Right cardiac atrium (tissue), 5 donors: Measurements from ENCODE around the gene CPNE4. TPM values are rescaled to one million over a fixed set of nuclear protein-coding genes. Genes with fewer than 3 reads are reported as not detected.

Experiments
- ATAC-seq, 2 donors: fragments of 200-7000 bp; cut with Tn5 transposase; one replicate each; pipeline versions ENCODE4 v1.8.0 to v1.9.1; 2020; ENCODE audit warnings: moderate library complexity in 2 of 2, mild to moderate bottlenecking in 1 of 2
- DNase-seq, 3 donors: peaks; one replicate each; pipeline ENCODE4 v3.0.0-alpha.2; 2020
- H3K27ac ChIP-seq: one replicate; pipeline ENCODE4 v1.5.1; 2013; ENCODE audit warnings: mild to moderate bottlenecking, low read length, control low read depth, moderate library complexity
- H3K27me3 ChIP-seq: one replicate; pipeline ENCODE4 v1.6.1; 2013; ENCODE audit not compliant: control insufficient read depth, insufficient read depth
- H3K4me1 ChIP-seq: one replicate; pipeline ENCODE4 v1.6.1; 2013; ENCODE audit warnings: low read length; ENCODE audit not compliant: control insufficient read depth, insufficient read depth
- H3K4me3 ChIP-seq: one replicate; pipeline ENCODE4 v1.5.1; 2013; ENCODE audit warnings: low read length, control low read depth
- H3K9me3 ChIP-seq: one replicate; pipeline ENCODE4 v1.6.1; 2013; ENCODE audit warnings: low read length; ENCODE audit not compliant: control insufficient read depth
- WGBS: extraction: QIAGEN DNeasy Blood & Tissue Kit; methylation state at CpG from one replicate; pipeline ENCODE4 v1.1.7; 2013; 5-methylcytosine and 5-hydroxymethylcytosine counted together
- intact Hi-C, 4 donors: fragments of 100-400 bp; cut with DNase I; formaldehyde crosslinking; loops; one replicate each; pipeline versions ENCODE4 v1.11.0 to v1.14.0; 2022 to 2023
- polyA plus RNA-seq: library from polyadenylated mRNA; stranded (reverse); fragments of 200-250 nt; gene quantifications from one replicate; pipeline ENCODE4 v1.2.3, GENCODE V29; 2013
- total RNA-seq, 4 donors: library from RNA; stranded (reverse); fragmentation: NEBNext Ultra II Directional; extraction: Animal tissue kit (Norgen Biotek cat#: 25700); gene quantifications; one replicate each; pipeline ENCODE4 v1.2.1, GENCODE V29; 2021
- donor health status: healthy with polysubstance abuse.
- donor health status: DM: no; HTN: yes; CAD: no.
- donor health status: DM: no; HTN: no; CAD: no.
- donor health status: DM: no; HTN: yes; CAD: no; lungs with severe emphysema.
- donor health status: DM: yes; HTN: yes; CAD: no.

The CPNE4 gene
- total and polyA plus RNA-seq, 5 donors: 0.79 to 9.6 (median 2.1) TPM

DNA sequence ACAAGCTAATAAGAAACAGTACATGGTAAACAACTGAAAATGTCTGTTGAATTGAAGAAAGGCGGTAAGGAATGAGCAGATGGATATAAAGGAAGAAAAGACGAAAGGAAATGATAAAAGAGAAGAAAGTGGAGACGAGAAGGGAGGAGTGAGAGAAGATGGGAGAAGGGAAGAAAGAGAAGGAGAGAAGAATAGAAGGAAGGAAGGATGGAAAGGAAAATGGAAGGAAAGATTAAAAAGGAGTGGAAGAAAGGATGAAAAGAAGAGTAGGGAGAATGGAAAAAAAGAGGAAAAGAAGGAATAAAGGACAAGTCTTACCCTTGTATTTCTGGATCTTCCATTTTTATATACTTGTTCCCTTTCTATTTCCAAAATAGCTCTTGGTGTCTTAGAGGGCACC lies 17.7 kb downstream of the CPNE4 start:
- H3K27me3 ChIP-seq: peaks cover 3% of the 10 kb centered on the region
- intact Hi-C loops: no loop called here
- H3K4me3 ChIP-seq: no peak overlapping the region
- no peak for DNase-seq
- no peak for ATAC-seq
- no peaks in the 10 kb centered on the region for H3K9me3 ChIP-seq
- H3K4me1 ChIP-seq: no peaks in the 10 kb centered on the region
- 85% methylated on average over 3 of the region's 3 CpGs for WGBS
- H3K27ac ChIP-seq: no peak overlapping the region

DNA sequence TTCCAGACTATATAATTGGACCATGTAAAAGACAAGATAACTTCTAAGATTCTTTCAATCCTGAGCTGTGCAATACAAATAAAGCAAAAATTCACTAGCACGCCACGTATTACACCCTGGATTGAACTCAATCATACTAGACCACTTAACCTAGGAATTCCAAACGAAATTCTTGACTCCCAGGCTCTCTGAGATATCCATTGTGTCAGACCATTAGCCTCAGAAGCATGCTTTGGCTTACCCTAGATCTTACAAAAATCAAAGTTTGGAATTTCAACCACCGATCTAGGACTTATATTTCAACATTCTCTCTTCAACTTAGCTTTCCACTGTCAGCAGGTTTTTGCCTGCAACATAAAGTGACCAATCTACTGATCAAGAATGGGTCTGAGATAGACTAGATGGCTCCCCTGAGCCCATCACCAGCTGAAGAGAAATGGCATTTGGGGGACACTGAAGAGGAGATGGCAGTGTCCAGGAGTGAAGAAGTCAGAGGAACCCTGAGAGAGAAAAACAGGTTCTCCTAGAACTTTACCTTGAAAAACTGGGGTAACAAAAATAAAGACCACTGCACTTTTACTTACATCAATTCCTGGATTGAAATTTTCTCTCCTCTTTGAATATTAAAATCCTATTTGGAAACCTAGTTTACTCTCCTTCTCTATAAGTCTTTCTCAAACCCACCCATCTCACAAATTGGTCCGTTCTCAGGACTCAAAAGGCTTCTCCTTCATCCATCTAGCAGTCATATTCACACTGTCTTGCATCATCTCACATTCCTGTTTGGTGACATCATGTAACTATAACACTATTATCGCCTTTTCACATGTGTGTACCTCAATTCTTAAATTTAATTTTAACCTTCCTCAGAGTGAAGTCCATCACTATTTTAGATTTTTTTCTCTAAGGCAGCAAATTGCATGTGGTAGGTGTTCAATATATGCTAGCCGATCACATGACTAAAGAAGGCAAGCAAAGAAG lies 18.5 kb downstream of the CPNE4 start:
- Histone ChIP-seq H3K4me3 (no peak overlapping the region), H3K4me1 (no peaks in the 10 kb centered on the region), H3K27me3 (peaks cover 3% of the 10 kb centered on the region), H3K9me3 (no peaks in the 10 kb centered on the region), H3K27ac (no peak overlapping the region)
- intact Hi-C loops: no loop called here
- ATAC-seq: no peak
- no peak for DNase-seq
- WGBS: 70% methylated on average over 7 of the region's 7 CpGs

GRCh38 chr3:132014105-132014504 lies 20.7 kb downstream of the CPNE4 start:
- no peak overlapping the region for H3K27ac ChIP-seq
- intact Hi-C loops: no loop called here
- H3K27me3 ChIP-seq: no peaks in the 10 kb centered on the region
- DNase-seq: no peak
- H3K9me3 ChIP-seq: no peaks in the 10 kb centered on the region
- H3K4me3 ChIP-seq: no peak overlapping the region
- WGBS: 73% methylated on average over 3 of the region's 3 CpGs
- no peaks in the 10 kb centered on the region for H3K4me1 ChIP-seq
- no peak for ATAC-seq

DNA sequence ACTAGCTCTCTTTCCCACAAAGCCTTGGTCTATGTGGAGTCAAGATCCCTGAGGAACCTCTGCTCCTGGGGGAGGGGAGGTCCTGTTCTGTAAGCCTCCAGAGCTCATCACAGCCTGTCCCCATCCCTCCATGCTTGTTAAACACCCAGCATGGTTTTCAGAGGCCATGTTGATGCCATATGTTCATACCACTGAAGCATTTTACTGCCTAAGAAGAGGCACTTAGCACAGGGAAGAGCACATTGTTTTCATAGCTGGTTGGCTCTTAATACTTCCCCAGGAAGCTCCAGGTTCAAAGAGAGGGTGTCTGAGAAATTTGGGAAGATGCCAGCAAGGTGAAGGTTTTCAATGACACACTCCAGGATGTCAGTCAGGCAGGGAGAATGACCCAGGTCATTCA lies 25.6 kb downstream of the CPNE4 start:
- Histone ChIP-seq H3K27ac (no peak overlapping the region), H3K4me3 (no peak overlapping the region), H3K4me1 (no peaks in the 10 kb centered on the region), H3K27me3 (no peaks in the 10 kb centered on the region), H3K9me3 (no peaks in the 10 kb centered on the region)
- DNase-seq: no peak
- intact Hi-C loops: no loop called here
- no peak for ATAC-seq

DNA sequence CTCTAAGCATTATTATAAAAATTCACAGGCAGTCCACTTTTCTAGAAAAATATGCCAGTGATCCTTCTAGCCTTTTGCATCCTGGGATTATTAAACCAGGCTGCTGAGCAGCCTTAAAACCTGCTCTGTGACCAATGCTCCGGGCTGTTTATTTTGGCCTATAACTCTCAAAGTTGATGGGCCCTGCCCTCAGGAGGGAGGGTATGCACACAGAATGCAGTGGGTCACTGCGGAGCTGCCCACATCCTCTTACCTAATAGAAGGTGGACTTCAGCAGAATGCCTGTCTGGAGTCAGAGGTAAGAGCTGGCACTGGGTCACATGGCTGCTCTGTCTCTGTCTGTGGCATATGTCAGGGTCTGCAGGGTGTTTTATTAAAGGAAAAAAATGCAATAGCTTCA lies 26.0 kb downstream of the CPNE4 start:
- 45% methylated on average over 2 of the region's 2 CpGs for WGBS
- DNase-seq: no peak

DNA sequence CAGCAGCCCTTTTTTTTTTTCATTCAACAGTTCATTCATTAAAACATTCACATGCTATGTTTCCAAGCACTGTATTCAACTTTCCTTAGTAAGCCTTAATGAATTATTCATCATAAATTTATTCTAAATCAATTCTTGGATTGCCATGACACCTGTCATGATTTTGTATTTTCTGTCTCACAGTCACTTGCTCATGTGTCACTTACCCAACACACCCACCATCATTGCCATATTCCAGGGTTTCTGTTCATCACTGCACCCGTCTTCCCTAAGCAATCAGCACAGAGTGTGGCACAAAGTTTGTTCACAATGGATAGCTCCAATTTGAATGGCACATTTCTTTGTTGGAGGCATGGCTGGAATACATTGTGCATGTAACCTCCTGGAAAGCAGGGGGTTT lies 27.2 kb downstream of the CPNE4 start:
- H3K9me3 ChIP-seq: no peaks in the 10 kb centered on the region
- no peak for DNase-seq
- H3K27ac ChIP-seq: no peak overlapping the region
- no peaks in the 10 kb centered on the region for H3K4me1 ChIP-seq
- ATAC-seq: no peak
- 36% methylated on average over 1 of the region's 1 CpG for WGBS
- no peaks in the 10 kb centered on the region for H3K27me3 ChIP-seq
- intact Hi-C loops: no loop called here
- H3K4me3 ChIP-seq: no peak overlapping the region

More for the DNA sequence above, 26.0 kb downstream of the CPNE4 start:
- Histone ChIP-seq H3K9me3 (no peaks in the 10 kb centered on the region), H3K4me3 (no peak overlapping the region), H3K27me3 (no peaks in the 10 kb centered on the region), H3K4me1 (no peaks in the 10 kb centered on the region), H3K27ac (no peak overlapping the region)
- ATAC-seq: no peak
- intact Hi-C loops: no loop called here

GRCh38 chr3:132006605-132007204 lies 28.1 kb downstream of the CPNE4 start:
- Histone ChIP-seq H3K4me1 (no peaks in the 10 kb centered on the region), H3K9me3 (no peaks in the 10 kb centered on the region), H3K27ac (no peak overlapping the region), H3K4me3 (no peak overlapping the region), H3K27me3 (no peaks in the 10 kb centered on the region)
- 33% methylated on average over 3 of the region's 3 CpGs for WGBS
- ATAC-seq (no peak), DNase-seq (peak in 2 of 3 donors; percentile 29 to 40)
- intact Hi-C loops: no loop called here

DNA sequence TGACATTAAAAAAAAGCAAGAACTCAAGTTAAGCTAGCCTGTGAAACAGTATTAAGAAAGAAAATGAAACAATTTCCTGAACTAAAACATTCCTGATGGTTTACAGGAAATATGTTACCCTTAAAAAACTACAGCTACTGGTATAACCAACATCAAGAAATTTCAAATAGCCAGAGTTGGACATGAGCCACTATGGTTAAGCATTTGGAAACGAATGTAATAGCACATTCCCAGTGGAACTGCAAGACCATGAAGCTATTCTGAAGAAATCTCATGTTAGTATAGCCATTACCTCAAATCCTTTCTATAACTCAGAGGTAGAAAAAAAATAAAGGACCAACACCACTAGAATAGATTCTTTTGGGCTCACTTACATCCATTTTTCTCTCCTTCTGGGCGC lies 30.2 kb downstream of the CPNE4 start:
- ATAC-seq: no peak
- intact Hi-C loops: no loop called here
- no peak for DNase-seq
- Histone ChIP-seq H3K9me3 (no peaks in the 10 kb centered on the region), H3K27ac (no peak overlapping the region), H3K27me3 (no peaks in the 10 kb centered on the region), H3K4me1 (no peaks in the 10 kb centered on the region), H3K4me3 (no peak overlapping the region)
- 42% methylated on average over 2 of the region's 2 CpGs for WGBS

DNA sequence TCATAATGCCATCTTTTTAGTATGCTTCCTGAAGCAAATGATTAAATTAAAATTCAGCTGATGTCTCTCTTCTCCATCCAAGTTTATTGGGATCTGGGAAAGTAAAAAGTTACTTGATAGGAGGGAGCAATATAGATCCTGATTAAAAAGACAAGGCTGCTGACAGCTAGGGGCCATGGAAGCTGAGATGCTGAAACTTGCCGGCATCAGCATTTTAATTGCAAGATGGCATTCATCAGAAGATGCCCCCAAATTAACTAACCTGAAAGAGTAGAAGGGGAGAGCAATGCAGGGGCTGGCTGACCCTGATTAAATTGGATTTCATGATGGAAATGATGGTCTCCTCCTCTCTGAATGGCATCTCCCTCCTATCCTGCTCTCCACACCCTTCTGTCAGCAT lies 31.1 kb downstream of the CPNE4 start:
- intact Hi-C loops: no loop called here

GRCh38 chr3:132001999-132002398 lies 32.8 kb downstream of the CPNE4 start:
- H3K4me1 ChIP-seq: no peaks in the 10 kb centered on the region
- 36% methylated on average over 2 of the region's 2 CpGs for WGBS
- intact Hi-C loops: no loop called here
- no peak overlapping the region for H3K4me3 ChIP-seq
- peak in 1 of 2 donors; percentile 25 for ATAC-seq
- no peak overlapping the region for H3K27ac ChIP-seq
- no peak for DNase-seq
- H3K27me3 ChIP-seq: peaks cover 2% of the 10 kb centered on the region
- no peaks in the 10 kb centered on the region for H3K9me3 ChIP-seq

More for the DNA sequence above, 31.1 kb downstream of the CPNE4 start:
- Histone ChIP-seq H3K9me3 (no peaks in the 10 kb centered on the region), H3K4me3 (no peak overlapping the region), H3K4me1 (no peaks in the 10 kb centered on the region), H3K27ac (no peak overlapping the region), H3K27me3 (no peaks in the 10 kb centered on the region)
- DNase-seq (no peak), ATAC-seq (no peak)
- 89% methylated on average over 1 of the region's 1 CpG for WGBS

DNA sequence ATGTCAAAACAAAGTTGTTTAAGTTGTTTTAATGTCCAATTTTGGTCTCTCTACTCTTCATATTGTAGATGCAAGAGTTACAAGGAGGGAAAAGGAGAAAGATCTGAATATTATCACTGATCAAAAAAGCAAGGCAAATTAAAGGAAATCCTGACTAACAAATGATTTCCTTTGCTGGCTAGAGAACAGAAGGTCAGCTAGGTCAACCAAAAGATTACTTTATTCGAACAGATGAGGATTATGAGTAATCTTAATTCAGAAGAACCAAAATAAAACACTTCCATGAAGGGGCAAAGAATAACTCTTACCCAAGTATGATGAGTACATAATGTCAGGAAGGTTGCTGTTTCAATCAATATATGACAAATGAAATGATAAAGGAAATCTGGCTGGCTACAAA lies 33.8 kb downstream of the CPNE4 start:
- intact Hi-C loops: no loop called here
- H3K27me3 ChIP-seq: peaks cover 2% of the 10 kb centered on the region
- 22% methylated on average over 1 of the region's 1 CpG for WGBS

More for the DNA sequence above, 33.8 kb downstream of the CPNE4 start:
- Histone ChIP-seq H3K9me3 (no peaks in the 10 kb centered on the region), H3K27ac (no peak overlapping the region), H3K4me3 (no peak overlapping the region), H3K4me1 (no peaks in the 10 kb centered on the region)
- DNase-seq: no peak
- no peak for ATAC-seq
